ENCODE data around the gene SIRT1.
"Not testable (repeated sequence)": the region's sequence is repeated elsewhere in the genome, so short reads cannot be mapped to it uniquely, and the experiment has no call there.

Gene SIRT1

GRCh38 chr10:67878133-67878532 is 6.3 kb upstream of the SIRT1 start:
- DNase-seq = no peak

GRCh38 chr10:67883710-67884312 is 645 bp upstream of the SIRT1 start:
- no peak for DNase-seq

GRCh38 chr10:67884842-67885670 is 600 bp downstream of the SIRT1 start:
- DNase-seq = peak; percentile 85

GRCh38 chr10:67893637-67894036 is 9.2 kb downstream of the SIRT1 start:
- DNase-seq = no peak

- DNase-seq = no peak
Measured at GRCh38 chr10:67903581-67903980, 19.1 kb downstream of the SIRT1 start.

- no peak for DNase-seq
Measured at GRCh38 chr10:67912331-67912946, 28.0 kb downstream of the SIRT1 start.

- no peak for DNase-seq
Measured at GRCh38 chr10:67914777-67915340, 30.4 kb downstream of the SIRT1 start.

- no peak for DNase-seq
Measured at GRCh38 chr10:67917169-67917568, 32.7 kb downstream of the SIRT1 start.

GRCh38 chr10:67917679-67918078 is 33.2 kb downstream of the SIRT1 start:
- no peak for DNase-seq

GRCh38 chr10:67921065-67921464 is 36.6 kb downstream of the SIRT1 start:
- no peak for DNase-seq

- no peak for DNase-seq
Measured at GRCh38 chr10:67923551-67923950, 39.1 kb downstream of the SIRT1 start.

GRCh38 chr10:67924136-67924535 is 39.7 kb downstream of the SIRT1 start:
- DNase-seq = no peak

- DNase-seq = no peak
Measured at GRCh38 chr10:67925449-67926005, 41.1 kb downstream of the SIRT1 start.

- DNase-seq = no peak
Measured at GRCh38 chr10:67926951-67927350, 42.5 kb downstream of the SIRT1 start.

GRCh38 chr10:67933199-67933598 is 48.7 kb downstream of the SIRT1 start:
- no peak for DNase-seq

GRCh38 chr10:67934336-67934735 is 49.9 kb downstream of the SIRT1 start:
- no peak for DNase-seq

GRCh38 chr10:67935223-67935622 is 50.8 kb downstream of the SIRT1 start:
- no peak for DNase-seq

- no peak for DNase-seq
Measured at GRCh38 chr10:67936416-67936815, 52.0 kb downstream of the SIRT1 start.

- DNase-seq = no peak
Measured at GRCh38 chr10:67943917-67944316, 59.5 kb downstream of the SIRT1 start.

- DNase-seq = no peak
Measured at GRCh38 chr10:67955614-67956013, 71.2 kb downstream of the SIRT1 start.

GRCh38 chr10:67959839-67960476 is 75.5 kb downstream of the SIRT1 start:
- no peak for DNase-seq

GRCh38 chr10:67965456-67965855 is 81.0 kb downstream of the SIRT1 start:
- no peak for DNase-seq

GRCh38 chr10:67966035-67966434 is 81.6 kb downstream of the SIRT1 start:
- DNase-seq = not testable (repeated sequence)
